WTC11 (cell line): ENCODE measurements around the gene BGN. TPM values are rescaled to one million over a fixed set of nuclear protein-coding genes. Genes with fewer than 3 reads are reported as not detected.

ENCODE experiments used
- ATAC-seq: fragments of 200-7000 bp; cut with Tn5 transposase; 2 replicates; pipeline ENCODE4 v1.10.0; 2021; ENCODE audit warnings: mild to moderate bottlenecking, moderate library complexity
- CTCF ChIA-PET: fragments of 300-600 bp; sonication (Branson Sonifier 250); formaldehyde crosslinking; loops from one replicate; lab custom pipeline; 2021; ENCODE audit warnings: antibody characterized with exemption; lab: Charles Lee
- POLR2A ChIA-PET: fragments of 350-600 bp; sonication (Branson Sonifier 250); formaldehyde crosslinking; loops from one replicate; lab custom pipeline; 2021; ENCODE audit warnings: antibody characterized with exemption; lab: Charles Lee
- DNase-seq: peaks from one replicate; pipeline ENCODE4 v3.0.0; 2021; ENCODE audit warnings: low spot score
- H3K27ac Mint-ChIP-seq: 2 replicates; pipeline ENCODE4 v1.8.0; 2021; ENCODE audit warnings: mixed read lengths
- H3K27me3 Mint-ChIP-seq: 2 replicates; pipeline ENCODE4 v1.8.0; 2021; ENCODE audit warnings: low read depth, mild to moderate bottlenecking, moderate library complexity, mixed read lengths
- H3K36me3 Mint-ChIP-seq: 2 replicates; pipeline ENCODE4 v1.8.0; 2021; ENCODE audit warnings: mixed read lengths
- H3K4me1 Mint-ChIP-seq: 2 replicates; pipeline ENCODE4 v1.8.0; 2022; ENCODE audit warnings: mixed read lengths
- H3K4me3 Mint-ChIP-seq: 2 replicates; pipeline ENCODE4 v1.8.0; 2021; ENCODE audit warnings: mild to moderate bottlenecking, moderate library complexity, mixed read lengths
- H3K9me3 Mint-ChIP-seq: 2 replicates; pipeline ENCODE4 v1.8.0; 2021; ENCODE audit warnings: mixed read lengths
- AFF4 ChIP-seq: sonication (generic); formaldehyde crosslinking; IDR thresholded peaks from 2 replicates; pipeline ENCODE4 v1.8.1; 2023; ENCODE audit warnings: mild to moderate bottlenecking, missing genetic modification reagents, borderline replicate concordance
- AR ChIP-seq: fragments of 250-450 bp; sonication (Bioruptor Pico); IDR thresholded peaks from 2 replicates; pipeline ENCODE4 v1.9.0; 2021; ENCODE audit warnings: mild to moderate bottlenecking
- ATF1 ChIP-seq: sonication (generic); formaldehyde crosslinking; IDR thresholded peaks from 2 replicates; pipeline ENCODE4 v1.8.1; 2023; ENCODE audit warnings: mild to moderate bottlenecking, moderate library complexity, missing genetic modification reagents
- ATF3 ChIP-seq: sonication (generic); formaldehyde crosslinking; conservative IDR thresholded peaks from 2 replicates; pipeline ENCODE4 v1.8.1; 2022; ENCODE audit warnings: mild to moderate bottlenecking, missing genetic modification reagents
- ATF6 ChIP-seq: sonication (generic); formaldehyde crosslinking; IDR thresholded peaks from 2 replicates; pipeline ENCODE4 v1.8.1; 2023; ENCODE audit warnings: mild to moderate bottlenecking, missing genetic modification reagents
- CDX4 ChIP-seq: fragments of 250-450 bp; sonication (Bioruptor Pico); IDR thresholded peaks from 2 replicates; pipeline ENCODE4 v1.9.0; 2021; ENCODE audit warnings: moderate library complexity, mild to moderate bottlenecking, inconsistent platforms, borderline replicate concordance
- CREM ChIP-seq: sonication (generic); formaldehyde crosslinking; IDR thresholded peaks from 2 replicates; pipeline ENCODE4 v1.8.1; 2022; ENCODE audit warnings: mild to moderate bottlenecking, missing genetic modification reagents, moderate library complexity
- E2F1 ChIP-seq: sonication (generic); formaldehyde crosslinking; IDR thresholded peaks from 2 replicates; pipeline ENCODE4 v1.8.0; 2022; ENCODE audit warnings: mild to moderate bottlenecking, missing genetic modification reagents
- E2F5 ChIP-seq: sonication (generic); formaldehyde crosslinking; IDR thresholded peaks from 2 replicates; pipeline ENCODE4 v1.8.1; 2022; ENCODE audit warnings: mild to moderate bottlenecking, moderate library complexity, missing genetic modification reagents
- GTF2I ChIP-seq: fragments of 250-450 bp; sonication (Bioruptor Pico); conservative IDR thresholded peaks from 2 replicates; pipeline ENCODE4 v1.4.0; 2021; ENCODE audit warnings: mild to moderate bottlenecking
- HMGXB4 ChIP-seq: sonication (generic); formaldehyde crosslinking; IDR thresholded peaks from 2 replicates; pipeline ENCODE4 v1.8.1; 2023; ENCODE audit warnings: mild to moderate bottlenecking, moderate library complexity, missing genetic modification reagents
- IRF1 ChIP-seq: sonication (generic); formaldehyde crosslinking; IDR thresholded peaks from 2 replicates; pipeline ENCODE4 v1.8.0; 2023; ENCODE audit warnings: missing genetic modification reagents
- MAX ChIP-seq: sonication (generic); formaldehyde crosslinking; IDR thresholded peaks from 2 replicates; pipeline ENCODE4 v1.8.0; 2022; ENCODE audit warnings: mild to moderate bottlenecking, missing genetic modification reagents
- MXD4 ChIP-seq: fragments of 250-450 bp; sonication (Bioruptor Pico); IDR thresholded peaks from 2 replicates; pipeline ENCODE4 v1.8.0; 2021; ENCODE audit warnings: mild to moderate bottlenecking, moderate library complexity, borderline replicate concordance
- NFE2L1 ChIP-seq: sonication (generic); formaldehyde crosslinking; IDR thresholded peaks from 2 replicates; pipeline ENCODE4 v1.8.1; 2023; ENCODE audit warnings: missing genetic modification reagents
- NR1H2 ChIP-seq: sonication (generic); formaldehyde crosslinking; IDR thresholded peaks from 2 replicates; pipeline ENCODE4 v1.9.0; 2021; ENCODE audit warnings: mild to moderate bottlenecking, moderate library complexity, missing genetic modification reagents
- PRRX2 ChIP-seq: fragments of 250-450 bp; sonication (Bioruptor Pico); IDR thresholded peaks from 2 replicates; pipeline ENCODE4 v1.8.0; 2021; ENCODE audit warnings: mild to moderate bottlenecking
- RELA ChIP-seq: sonication (generic); formaldehyde crosslinking; IDR thresholded peaks from 2 replicates; pipeline ENCODE4 v1.8.1; 2022; ENCODE audit warnings: missing genetic modification reagents, mild to moderate bottlenecking, borderline replicate concordance
- RORB ChIP-seq: fragments of 250-450 bp; sonication (Bioruptor Pico); IDR thresholded peaks from 2 replicates; pipeline ENCODE4 v1.9.0; 2021; ENCODE audit warnings: mild to moderate bottlenecking
- TCF7 ChIP-seq: sonication (generic); formaldehyde crosslinking; IDR thresholded peaks from 2 replicates; pipeline ENCODE4 v1.8.0; 2022; ENCODE audit warnings: mild to moderate bottlenecking, low read depth, missing genetic modification reagents, moderate library complexity
- ZMAT4 ChIP-seq: fragments of 250-450 bp; sonication (Bioruptor Pico); IDR thresholded peaks from 2 replicates; pipeline ENCODE4 v1.9.0; 2021; ENCODE audit warnings: mild to moderate bottlenecking
- ZNF263 ChIP-seq: sonication (generic); formaldehyde crosslinking; IDR thresholded peaks from 2 replicates; pipeline ENCODE4 v1.8.1; 2022; ENCODE audit warnings: low read depth, mild to moderate bottlenecking, moderate library complexity, missing genetic modification reagents
- total RNA-seq: library from RNA; stranded (reverse); gene quantifications from 3 replicates; pipeline ENCODE4 v1.2.3, GENCODE V29; 2021

Gene BGN
- total RNA-seq, 1 experiment from 2014 or later = 1.8 TPM

GRCh38 chrX:153525451-153525850, 30.7 kb downstream of the BGN start (continued):
- TF ChIP-seq AR (no peak), HMGXB4 (CRISPR knock-in tag) (no peak), ZMAT4 (CRISPR knock-in tag) (no peak), TCF7 (CRISPR knock-in tag) (no peak), E2F5 (CRISPR knock-in tag) (no peak)

- no peak overlapping the region for H3K4me3 Mint-ChIP-seq
- no peaks in the 10 kb centered on the region for H3K9me3 Mint-ChIP-seq
- TF ChIP-seq ATF3 (CRISPR knock-in tag) (no peak), PRRX2 (no peak), ZNF263 (CRISPR knock-in tag) (no peak), E2F1 (CRISPR knock-in tag) (no peak), CREM (CRISPR knock-in tag) (no peak), AFF4 (CRISPR knock-in tag) (no peak), RELA (CRISPR knock-in tag) (no peak), IRF1 (CRISPR knock-in tag) (no peak), MXD4 (CRISPR knock-in tag) (no peak), RORB (CRISPR knock-in tag) (no peak), CDX4 (no peak), ATF6 (CRISPR knock-in tag) (no peak), GTF2I (CRISPR knock-in tag) (no peak), NFE2L1 (CRISPR knock-in tag) (no peak), ATF1 (no peak), MAX (CRISPR knock-in tag) (no peak), NR1H2 (CRISPR knock-in tag) (no peak)
- DNase-seq (no peak), ATAC-seq (no peak)
- no peaks in the 10 kb centered on the region for H3K4me1 Mint-ChIP-seq
- H3K36me3 Mint-ChIP-seq = no peaks in the 10 kb centered on the region
- no peaks in the 10 kb centered on the region; the same call in 1 of the 2 replicates for H3K27me3 Mint-ChIP-seq
- ChIA-PET POLR2A (no interaction called here), CTCF (interaction anchor here (0.5 to 0.7 kb wide), 2 partner anchors 19 to 50 kb away, joined by 3 to 4 read pairs; no protein-coding TSS in a partner anchor)
- no peak overlapping the region for H3K27ac Mint-ChIP-seq
Observed at GRCh38 chrX:153526042-153526441, 31.3 kb downstream of the BGN start.
